Measurements from ENCODE around the gene LMO7.

Gene LMO7

DNA sequence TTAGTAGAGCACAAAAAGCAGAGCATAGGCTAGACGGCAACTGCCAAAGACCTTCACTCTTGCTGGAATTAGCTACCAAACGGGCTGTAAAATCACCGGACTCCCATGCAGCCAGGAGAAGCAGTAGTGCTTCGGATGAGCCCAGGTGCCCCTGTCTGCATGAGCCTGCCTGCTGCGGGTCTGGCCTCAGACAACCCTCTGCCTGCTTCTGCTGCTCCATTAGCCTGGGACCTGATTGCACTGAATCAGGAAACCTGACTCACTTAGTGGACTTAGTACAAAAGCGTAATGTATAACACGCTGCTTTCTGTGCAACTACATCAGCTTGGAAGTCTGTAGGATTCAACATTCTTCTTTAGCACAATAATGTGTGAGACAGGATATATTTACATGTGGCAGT is 170.0 kb downstream of the LMO7 start:
- no peak for DNase-seq

GRCh38 chr13:75811361-75811760 is 175.2 kb downstream of the LMO7 start:
- DNase-seq = no peak

- DNase-seq = no peak
Measured at GRCh38 chr13:75811841-75812240, 175.7 kb downstream of the LMO7 start.

GRCh38 chr13:75812751-75813181 is 176.6 kb downstream of the LMO7 start:
- DNase-seq = no peak

- DNase-seq = no peak
Measured at GRCh38 chr13:75813323-75813722, 177.2 kb downstream of the LMO7 start.

- no peak for DNase-seq
Measured at GRCh38 chr13:75818179-75818967, 182.2 kb downstream of the LMO7 start.

- DNase-seq = no peak
Measured at GRCh38 chr13:75818968-75819225, 182.8 kb downstream of the LMO7 start.

- no peak for DNase-seq
Measured at GRCh38 chr13:75825161-75825560, 189.0 kb downstream of the LMO7 start.

DNA sequence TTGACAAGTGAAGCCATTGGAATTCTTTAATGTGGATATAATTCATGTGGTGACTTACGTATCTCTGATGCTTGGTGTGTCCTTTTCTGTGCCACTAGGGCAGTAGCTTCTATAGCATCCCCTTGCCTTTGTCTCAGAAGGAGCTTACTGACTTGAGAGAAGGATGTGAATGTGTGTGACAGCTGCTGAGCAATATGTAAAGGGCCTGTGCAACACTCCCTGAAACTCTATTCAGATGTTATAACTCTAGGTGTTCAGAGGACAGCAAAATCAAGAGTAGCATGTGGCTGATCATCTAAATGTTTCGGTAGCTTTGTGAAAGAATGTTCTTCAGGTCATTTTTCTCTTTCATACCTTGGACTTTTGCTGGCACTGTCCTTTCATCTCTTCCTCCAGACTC is 189.5 kb downstream of the LMO7 start:
- DNase-seq = no peak

DNA sequence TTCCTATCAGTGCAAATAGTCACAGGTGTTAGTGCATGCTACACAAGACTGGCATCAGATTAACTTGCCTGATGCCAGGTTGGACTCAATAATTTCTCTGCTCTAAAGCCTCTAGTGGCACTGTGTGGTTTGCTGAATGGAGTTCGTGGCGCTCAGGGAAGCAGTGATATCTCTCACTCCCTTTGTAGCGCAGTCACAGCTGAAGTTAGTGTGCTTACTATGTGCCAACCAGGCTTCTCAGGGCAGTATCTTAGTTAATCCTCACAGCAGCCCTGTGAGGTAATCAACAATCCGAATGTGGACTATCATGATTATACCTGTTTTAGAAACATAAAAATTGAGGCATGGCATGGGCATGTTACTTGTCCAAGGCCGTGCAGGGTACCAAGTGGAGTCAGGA is 190.3 kb downstream of the LMO7 start:
- no peak for DNase-seq

GRCh38 chr13:75829830-75830229 is 193.7 kb downstream of the LMO7 start:
- no peak for DNase-seq

- no peak for DNase-seq
Measured at GRCh38 chr13:75830842-75831241, 194.7 kb downstream of the LMO7 start.

- DNase-seq = no peak
Measured at GRCh38 chr13:75831389-75831788, 195.3 kb downstream of the LMO7 start.

DNA sequence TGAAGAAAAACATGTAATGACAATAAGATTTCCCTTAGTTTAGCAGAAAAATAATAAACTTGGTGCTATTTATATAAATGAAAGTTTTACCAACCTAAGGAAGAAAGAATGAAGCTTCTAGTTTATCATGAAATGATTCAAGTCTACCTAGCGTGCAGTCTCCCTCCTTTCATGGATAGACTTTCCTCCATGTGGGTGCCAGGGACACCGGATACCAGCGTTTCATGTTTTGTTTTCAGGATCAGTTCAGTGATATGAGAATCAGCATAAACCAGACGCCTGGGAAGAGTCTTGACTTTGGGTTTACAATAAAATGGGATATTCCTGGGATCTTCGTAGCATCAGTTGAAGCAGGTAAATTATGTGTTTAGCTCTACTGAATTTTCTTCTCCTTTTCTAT is 196.7 kb downstream of the LMO7 start:
- no peak for DNase-seq

GRCh38 chr13:75836441-75836840 is 200.3 kb downstream of the LMO7 start:
- no peak for DNase-seq

GRCh38 chr13:75838366-75839005 is 202.4 kb downstream of the LMO7 start:
- DNase-seq = no peak

- no peak for DNase-seq
Measured at GRCh38 chr13:75839406-75839805, 203.3 kb downstream of the LMO7 start.

DNA sequence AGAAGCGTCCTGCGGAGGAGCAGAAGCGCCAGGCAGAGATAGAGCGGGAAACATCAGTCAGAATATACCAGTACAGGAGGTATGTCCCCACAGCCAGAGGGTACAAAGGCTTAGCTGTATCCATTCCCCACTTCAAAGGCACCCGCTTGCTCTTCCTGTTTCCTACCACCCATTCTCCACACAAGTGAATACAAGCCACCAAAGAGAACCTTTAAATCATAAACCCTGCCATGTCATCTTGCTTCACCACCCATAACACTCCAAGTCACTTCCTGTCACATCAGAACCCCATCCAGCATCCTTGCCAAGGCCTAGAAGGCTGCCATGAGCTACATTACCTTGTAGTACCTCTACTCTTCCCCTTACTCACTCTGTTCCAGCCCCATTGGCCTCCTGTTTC is 205.8 kb downstream of the LMO7 start:
- no peak for DNase-seq

DNA sequence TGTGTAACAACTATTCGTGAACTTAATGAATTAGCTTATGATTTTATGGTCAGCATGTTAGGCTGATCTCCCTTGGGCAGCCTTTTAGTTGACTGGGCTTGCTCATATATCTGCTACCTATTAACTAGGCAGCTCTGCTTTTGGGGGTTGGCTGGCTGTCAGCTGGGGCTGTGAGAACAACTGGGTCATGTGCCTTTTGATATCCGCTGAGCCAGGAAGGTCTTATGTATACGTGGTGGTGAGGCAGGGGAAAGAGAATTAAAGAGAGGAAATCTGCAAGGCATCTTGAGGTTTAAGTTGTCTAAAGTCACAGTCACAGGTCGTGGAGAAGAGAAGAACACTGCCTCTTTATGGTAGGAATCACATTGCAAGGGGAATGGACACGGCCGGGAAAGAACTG is 206.9 kb downstream of the LMO7 start:
- no peak for DNase-seq

- no peak for DNase-seq
Measured at GRCh38 chr13:75843991-75844390, 207.9 kb downstream of the LMO7 start.

DNA sequence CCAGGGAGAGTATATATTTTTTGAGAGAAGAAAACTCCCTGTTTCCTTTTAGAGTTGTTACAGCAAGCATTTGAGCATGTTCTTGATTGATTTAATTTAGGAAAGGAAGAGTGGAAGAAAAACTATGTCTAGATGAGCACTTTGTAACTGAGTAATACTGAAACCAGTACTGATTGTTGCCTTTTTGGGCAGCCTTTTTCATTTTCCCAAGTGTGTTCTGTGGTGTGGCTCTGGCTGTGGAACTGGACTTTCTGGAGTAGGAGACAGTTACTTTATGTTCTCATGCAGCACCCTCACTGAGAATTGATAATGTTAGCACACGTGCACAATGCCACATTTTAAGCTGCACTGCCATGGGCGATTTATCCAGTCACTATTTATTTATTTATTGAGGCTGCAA is 211.5 kb downstream of the LMO7 start:
- no peak for DNase-seq

GRCh38 chr13:75850916-75851315 is 214.8 kb downstream of the LMO7 start:
- no peak for DNase-seq

DNA sequence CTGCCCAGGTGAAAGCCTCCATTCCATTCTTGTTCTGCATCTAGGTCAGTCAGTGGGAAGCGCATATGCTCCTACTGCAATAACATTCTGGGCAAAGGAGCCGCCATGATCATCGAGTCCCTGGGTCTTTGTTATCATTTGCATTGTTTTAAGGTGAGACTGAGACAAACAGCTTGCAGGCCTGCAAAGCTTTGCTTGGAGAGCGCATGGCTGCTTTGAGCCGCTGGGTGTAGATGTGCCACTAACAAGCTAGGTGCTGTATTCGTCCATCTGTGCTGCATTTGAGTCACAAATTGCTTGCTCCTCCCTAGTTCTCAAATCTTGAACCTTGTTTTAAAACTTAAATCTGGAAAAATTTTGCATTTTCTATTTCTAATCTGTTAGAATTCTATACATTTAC is 219.1 kb downstream of the LMO7 start:
- DNase-seq = no peak

DNA sequence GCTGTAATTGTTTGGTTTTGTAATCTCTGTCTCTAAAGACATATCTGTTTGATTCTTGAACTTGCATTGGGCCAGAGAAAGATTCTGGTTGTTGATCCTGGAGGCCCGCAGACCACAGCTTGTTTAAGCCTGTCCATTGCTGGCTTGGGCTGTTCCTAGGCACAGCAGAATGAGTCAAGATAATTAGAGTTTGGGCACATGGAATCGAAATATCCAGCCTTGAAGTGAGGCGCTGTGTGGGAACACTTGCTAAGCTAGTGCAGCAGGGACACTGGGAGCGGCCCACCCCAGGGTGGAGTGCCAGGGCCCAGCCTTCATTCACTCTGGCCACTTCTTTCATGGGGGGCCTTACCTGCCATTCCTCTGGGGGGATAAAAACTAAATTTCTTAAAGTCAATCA is 219.7 kb downstream of the LMO7 start:
- no peak for DNase-seq

GRCh38 chr13:75857291-75857690 is 221.2 kb downstream of the LMO7 start:
- no peak for DNase-seq
